Vagina (tissue), 2 donors: Measurements from ENCODE around the gene TPCN2. TPM values are rescaled to one million over a fixed set of nuclear protein-coding genes. Genes with fewer than 3 reads are reported as not detected.

Source experiments
- DNase-seq, 2 donors: peaks; one replicate each; pipeline ENCODE4 v3.0.0-alpha.2; 2017; ENCODE audit errors: extremely low spot score in 2 of 2
- H3K27ac ChIP-seq: fragments of 200-600 bp; sonication (generic); one replicate; pipeline ENCODE4 v1.5.1; 2019
- H3K27me3 ChIP-seq: fragments of 200-600 bp; sonication (generic); one replicate; pipeline ENCODE4 v1.5.1; 2019
- H3K36me3 ChIP-seq, 2 donors: fragments of 200-600 bp; sonication (generic); one replicate each; pipeline ENCODE4 v1.5.1; 2017 to 2019
- H3K4me1 ChIP-seq: fragments of 200-600 bp; sonication (generic); one replicate; pipeline ENCODE4 v1.5.1; 2019
- H3K4me3 ChIP-seq, 2 donors: fragments of 200-600 bp; sonication (generic); 1 replicate in 1 of 2; 2 replicates in 1 of 2; pipeline ENCODE4 v1.5.1; 2016 to 2019
- H3K9me3 ChIP-seq: fragments of 200-600 bp; sonication (generic); one replicate; pipeline ENCODE4 v1.5.1; 2019
- POLR2A ChIP-seq, 2 donors: fragments of 450-650 bp; IDR thresholded peaks; one replicate each; pipeline ENCODE4 v1.6.1; 2017; ENCODE audit warnings: antibody characterized with exemption in 2 of 2, mild to moderate bottlenecking in 2 of 2, moderate library complexity in 2 of 2
- POLR2AphosphoS5 ChIP-seq, 2 donors: sonication (generic); formaldehyde crosslinking; IDR thresholded peaks; one replicate each; pipeline ENCODE4 v1.9.0; 2017; ENCODE audit warnings: antibody characterized with exemption in 2 of 2, mild to moderate bottlenecking in 2 of 2, low read depth in 1 of 2; ENCODE audit not compliant: insufficient read depth in 1 of 2
- intact Hi-C: fragments of 100-400 bp; cut with DNase I; formaldehyde crosslinking; loops from one replicate; pipeline ENCODE4 v1.15.1; 2023
- total RNA-seq: library from RNA; depleted of rRNA; stranded (reverse); fragments of >200 nt; gene quantifications from one replicate; pipeline ENCODE4 v1.2.3, GENCODE V29; 2016
- TF ChIP-seq, protein P1 (sequence below), 3 experiments: fragments of 450-650 bp in 2 of 3; fragments of 200-600 bp in 1 of 3; sonication (generic) in 1 of 3; IDR thresholded peaks; one replicate each; pipeline ENCODE4 v1.5.1; 2017 to 2019; ENCODE audit warnings: antibody characterized with exemption in 3 of 3, mild to moderate bottlenecking in 2 of 3, moderate library complexity in 2 of 3

The TPCN2 gene
- total RNA-seq, 1 donor from 2014 or later: 21.1 TPM

DNA sequence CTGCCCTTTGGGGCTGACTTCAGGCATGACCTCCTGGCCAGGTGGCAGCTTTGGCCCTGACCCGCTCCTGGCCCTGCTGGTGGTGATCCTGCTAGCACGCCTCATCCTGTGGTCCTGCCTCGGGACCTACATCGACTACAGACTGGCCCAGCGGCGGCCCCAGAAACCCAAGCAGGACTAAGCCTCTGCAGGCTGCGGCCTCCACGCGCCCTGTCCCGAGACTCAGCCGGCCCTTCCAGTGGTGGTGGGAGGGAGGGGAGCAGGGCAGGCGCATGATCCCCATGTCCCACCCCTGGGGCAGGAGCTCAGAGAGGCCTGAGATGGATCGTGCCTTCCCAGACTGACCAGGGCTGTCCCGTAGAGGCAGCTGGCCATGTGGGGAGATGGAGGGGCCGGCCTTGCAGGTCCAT lies 109.1 kb downstream of the TPCN2 start:
- intact Hi-C loops: no loop called here
- H3K4me1 ChIP-seq: peaks cover 23% of the 10 kb centered on the region
- H3K36me3 ChIP-seq: no peaks in the 10 kb centered on the region
- H3K4me3 ChIP-seq: no peak overlapping the region
- H3K27ac ChIP-seq: no peak overlapping the region
- H3K27me3 ChIP-seq: no peaks in the 10 kb centered on the region
- TF ChIP-seq POLR2AphosphoS5 (IDR thresholded peaks at IDR 0.05; ENCODE audit: insufficient read depth in 1 of 2, low read depth in 1 of 2): no peak
- TF ChIP-seq, protein P1, sequence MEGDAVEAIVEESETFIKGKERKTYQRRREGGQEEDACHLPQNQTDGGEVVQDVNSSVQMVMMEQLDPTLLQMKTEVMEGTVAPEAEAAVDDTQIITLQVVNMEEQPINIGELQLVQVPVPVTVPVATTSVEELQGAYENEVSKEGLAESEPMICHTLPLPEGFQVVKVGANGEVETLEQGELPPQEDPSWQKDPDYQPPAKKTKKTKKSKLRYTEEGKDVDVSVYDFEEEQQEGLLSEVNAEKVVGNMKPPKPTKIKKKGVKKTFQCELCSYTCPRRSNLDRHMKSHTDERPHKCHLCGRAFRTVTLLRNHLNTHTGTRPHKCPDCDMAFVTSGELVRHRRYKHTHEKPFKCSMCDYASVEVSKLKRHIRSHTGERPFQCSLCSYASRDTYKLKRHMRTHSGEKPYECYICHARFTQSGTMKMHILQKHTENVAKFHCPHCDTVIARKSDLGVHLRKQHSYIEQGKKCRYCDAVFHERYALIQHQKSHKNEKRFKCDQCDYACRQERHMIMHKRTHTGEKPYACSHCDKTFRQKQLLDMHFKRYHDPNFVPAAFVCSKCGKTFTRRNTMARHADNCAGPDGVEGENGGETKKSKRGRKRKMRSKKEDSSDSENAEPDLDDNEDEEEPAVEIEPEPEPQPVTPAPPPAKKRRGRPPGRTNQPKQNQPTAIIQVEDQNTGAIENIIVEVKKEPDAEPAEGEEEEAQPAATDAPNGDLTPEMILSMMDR (IDR thresholded peaks at IDR 0.05): no peak
- TF ChIP-seq POLR2A (IDR thresholded peaks at IDR 0.05): no peak
- H3K9me3 ChIP-seq: no peaks in the 10 kb centered on the region
- DNase-seq: no peak

DNA sequence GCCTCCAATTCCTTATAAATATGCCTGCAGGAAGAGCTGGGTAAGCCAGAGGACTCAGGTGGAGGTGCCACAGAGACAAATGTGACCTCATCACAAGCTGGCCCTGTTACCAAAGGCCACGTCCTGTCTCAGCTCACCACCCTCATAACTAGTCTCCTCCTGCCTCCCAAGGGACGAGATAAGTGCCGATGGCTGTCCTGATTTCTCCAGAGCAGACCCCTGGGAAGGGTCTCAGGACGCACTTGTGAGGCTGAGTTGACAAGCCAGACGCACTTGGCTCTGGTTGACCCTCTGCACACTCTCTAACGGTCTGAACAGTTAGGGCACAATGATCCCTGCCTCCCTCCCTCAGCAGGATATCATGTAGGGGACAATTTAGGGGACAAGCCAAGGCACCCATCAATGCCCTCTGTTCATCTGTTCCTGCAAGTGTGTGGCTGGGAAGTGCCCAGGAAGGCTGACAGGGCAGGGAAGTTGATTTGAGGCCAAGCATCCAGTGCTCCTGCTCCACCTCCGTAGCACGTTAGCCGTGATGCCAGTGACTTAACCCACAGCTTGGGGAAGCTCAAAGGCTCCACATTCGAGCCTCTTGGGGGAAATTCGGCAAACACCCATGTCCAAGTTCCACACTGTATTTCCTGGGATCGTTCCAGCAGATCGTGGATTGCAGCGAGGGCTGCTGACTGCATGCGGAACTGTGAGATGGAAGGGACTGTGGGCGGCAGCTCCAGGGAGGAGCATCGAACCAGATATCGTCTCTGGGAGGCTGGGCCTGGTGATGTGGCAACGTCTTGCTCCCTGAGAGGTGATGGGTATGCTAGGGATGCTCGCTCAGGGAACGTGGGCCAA lies 109.8 kb downstream of the TPCN2 start:
- TF ChIP-seq, protein P1 (IDR thresholded peaks at IDR 0.05): no peak
- TF ChIP-seq POLR2AphosphoS5 (IDR thresholded peaks at IDR 0.05; ENCODE audit: insufficient read depth in 1 of 2, low read depth in 1 of 2) (no peak), POLR2A (IDR thresholded peaks at IDR 0.05) (no peak)
- Histone ChIP-seq H3K27ac (no peak overlapping the region), H3K27me3 (no peaks in the 10 kb centered on the region), H3K4me1 (peaks cover 23% of the 10 kb centered on the region), H3K4me3 (no peak overlapping the region), H3K36me3 (no peaks in the 10 kb centered on the region), H3K9me3 (no peaks in the 10 kb centered on the region)
- DNase-seq: no peak
- intact Hi-C loops: no loop called here

DNA sequence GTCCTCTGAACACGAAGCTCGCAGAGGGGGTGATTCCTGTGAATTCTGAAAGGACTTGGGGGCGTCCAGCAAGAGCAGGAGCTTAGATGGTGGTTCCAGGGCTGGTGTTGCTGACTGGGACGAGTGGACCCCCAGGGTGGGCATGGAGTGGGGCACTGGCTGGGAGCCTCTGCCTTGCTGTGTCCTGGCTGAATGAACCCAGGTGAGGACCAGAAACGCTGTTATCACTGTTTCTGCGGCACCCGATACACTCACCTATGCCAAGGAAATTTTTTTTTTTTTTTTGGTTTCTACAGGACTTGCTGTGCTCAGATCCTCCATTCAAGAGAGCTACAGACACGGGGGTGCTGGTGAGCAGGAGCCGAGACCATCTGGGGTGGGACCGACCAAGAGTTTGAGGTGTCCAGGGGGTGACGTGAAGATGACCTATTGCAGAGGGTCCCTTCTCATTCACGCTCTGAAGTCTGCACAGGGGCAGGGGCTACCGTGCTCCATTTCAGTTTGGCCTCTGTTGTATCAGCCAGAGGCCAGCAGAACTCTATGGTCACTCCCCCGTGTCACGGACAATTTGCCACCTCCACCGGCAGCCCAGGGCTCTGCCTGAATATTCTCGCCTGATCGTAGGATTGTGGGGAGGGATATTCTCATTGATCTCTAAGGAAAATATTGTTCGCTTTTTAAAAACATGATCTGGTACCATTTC lies 110.6 kb downstream of the TPCN2 start:
- intact Hi-C loops: no loop called here
- Histone ChIP-seq H3K9me3 (no peaks in the 10 kb centered on the region), H3K27ac (no peak overlapping the region), H3K27me3 (no peaks in the 10 kb centered on the region), H3K36me3 (no peaks in the 10 kb centered on the region), H3K4me1 (peaks cover 23% of the 10 kb centered on the region), H3K4me3 (no peak overlapping the region)
- no peak for DNase-seq
- TF ChIP-seq, protein P1 (IDR thresholded peaks at IDR 0.05): no peak
- TF ChIP-seq POLR2A (IDR thresholded peaks at IDR 0.05) (no peak), POLR2AphosphoS5 (IDR thresholded peaks at IDR 0.05; ENCODE audit: insufficient read depth in 1 of 2, low read depth in 1 of 2) (no peak)

DNA sequence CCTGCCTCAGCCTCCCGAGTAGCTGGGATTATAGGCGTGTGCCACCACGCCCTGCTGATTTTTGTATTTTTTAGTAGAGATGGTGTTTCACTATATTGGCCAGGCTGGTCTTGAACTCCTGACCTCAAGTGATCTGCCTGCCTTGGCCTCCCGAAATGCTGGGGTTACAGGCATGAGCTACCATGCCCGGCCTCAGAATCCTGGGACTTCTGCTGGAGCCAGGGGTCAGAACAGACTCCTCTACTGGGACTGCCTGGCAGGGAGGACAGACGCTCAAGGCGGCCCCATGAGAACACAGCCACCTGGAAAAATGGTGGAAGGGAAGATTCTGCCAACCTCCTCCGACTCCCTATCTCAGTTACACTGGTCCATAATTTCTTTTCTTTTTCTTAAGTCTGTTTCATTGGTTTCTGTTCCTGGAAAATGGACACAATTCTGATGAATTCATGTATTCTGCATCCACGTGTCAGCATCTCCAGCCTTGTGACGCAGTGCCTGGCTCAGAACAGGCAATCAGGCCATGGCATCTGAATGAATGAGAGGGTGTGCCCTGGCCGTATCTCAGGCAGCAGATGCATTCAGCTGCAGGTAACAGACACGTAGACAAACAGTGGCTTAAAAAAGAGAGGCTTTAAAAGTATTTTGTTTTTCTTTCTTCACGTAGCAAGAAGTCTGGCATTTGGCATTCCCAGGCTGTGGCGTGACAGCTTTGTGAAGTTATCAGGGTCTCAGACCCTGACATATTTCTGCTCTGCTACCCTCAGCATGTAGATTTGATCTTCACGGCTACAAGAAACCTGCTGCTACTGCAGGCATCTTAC lies 111.8 kb downstream of the TPCN2 start:
- intact Hi-C loops: no loop called here
- H3K4me3 ChIP-seq: no peak overlapping the region
- no peaks in the 10 kb centered on the region for H3K9me3 ChIP-seq

More for the DNA sequence above, 111.8 kb downstream of the TPCN2 start:
- no peak for DNase-seq
- TF ChIP-seq, protein P1 (IDR thresholded peaks at IDR 0.05): no peak
- no peaks in the 10 kb centered on the region for H3K27me3 ChIP-seq
- no peaks in the 10 kb centered on the region for H3K36me3 ChIP-seq
- peaks cover 23% of the 10 kb centered on the region for H3K4me1 ChIP-seq
- no peak overlapping the region for H3K27ac ChIP-seq
